ENCODE measurements around the gene SCAF4.

DNA sequence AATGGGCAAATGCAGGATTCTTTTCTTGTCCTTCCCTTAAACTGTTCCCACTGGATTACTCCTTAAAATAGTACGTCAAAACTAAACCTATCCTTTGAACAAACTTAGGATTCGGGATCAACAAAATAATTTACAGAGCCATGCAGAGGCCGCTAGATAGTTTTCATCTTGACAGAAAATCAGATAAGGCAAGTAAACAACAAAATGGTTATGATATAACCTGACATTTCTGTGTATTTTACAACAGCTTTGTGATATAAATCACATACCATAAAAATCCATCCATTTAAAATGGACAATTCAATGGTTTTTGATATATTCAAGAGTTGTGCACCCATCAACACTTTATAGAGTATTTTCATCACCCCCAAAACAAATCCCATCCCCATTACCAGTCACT lies 11.2 kb downstream of the SCAF4 start:
- no peak for TF ChIP-seq CTCF (IDR thresholded peaks at IDR 0.05)
- no peak for TF ChIP-seq POLR2A (IDR thresholded peaks at IDR 0.05)

Data from prostate gland (tissue), 2 donors.